HG03439 (cell line): Measurements from ENCODE around the gene AMER3.

Experiments used
- ATAC-seq: cut with Tn5 transposase; IDR thresholded peaks from one replicate; pipeline ENCODE4 v1.9.1; 2021; ENCODE audit warnings: mild to moderate bottlenecking, moderate library complexity; ENCODE audit not compliant: unreplicated experiment

Gene AMER3

DNA sequence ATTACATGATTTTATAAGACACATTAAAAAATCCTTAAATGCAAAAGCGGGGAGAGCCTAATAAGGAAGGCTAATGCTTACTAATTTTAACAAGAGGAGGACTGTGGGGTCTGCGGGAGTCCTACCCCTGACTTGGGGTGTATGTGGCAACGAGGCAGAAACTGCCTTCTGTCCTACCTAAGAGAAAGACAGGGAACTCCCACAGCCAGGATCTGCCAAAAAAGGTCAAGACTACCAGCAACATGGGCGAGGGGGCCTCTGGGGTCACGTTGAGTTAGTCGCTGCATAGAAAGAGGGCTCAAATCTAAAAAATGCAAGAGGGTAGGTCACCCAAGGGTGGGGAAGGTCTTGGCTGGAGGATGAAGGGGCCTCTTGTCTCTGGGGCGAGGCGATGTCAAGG lies 529 bp upstream of the AMER3 start:
- ATAC-seq = no peak

- no peak for ATAC-seq
Observed at GRCh38 chr2:130756053-130756873, 923 bp downstream of the AMER3 start.

DNA sequence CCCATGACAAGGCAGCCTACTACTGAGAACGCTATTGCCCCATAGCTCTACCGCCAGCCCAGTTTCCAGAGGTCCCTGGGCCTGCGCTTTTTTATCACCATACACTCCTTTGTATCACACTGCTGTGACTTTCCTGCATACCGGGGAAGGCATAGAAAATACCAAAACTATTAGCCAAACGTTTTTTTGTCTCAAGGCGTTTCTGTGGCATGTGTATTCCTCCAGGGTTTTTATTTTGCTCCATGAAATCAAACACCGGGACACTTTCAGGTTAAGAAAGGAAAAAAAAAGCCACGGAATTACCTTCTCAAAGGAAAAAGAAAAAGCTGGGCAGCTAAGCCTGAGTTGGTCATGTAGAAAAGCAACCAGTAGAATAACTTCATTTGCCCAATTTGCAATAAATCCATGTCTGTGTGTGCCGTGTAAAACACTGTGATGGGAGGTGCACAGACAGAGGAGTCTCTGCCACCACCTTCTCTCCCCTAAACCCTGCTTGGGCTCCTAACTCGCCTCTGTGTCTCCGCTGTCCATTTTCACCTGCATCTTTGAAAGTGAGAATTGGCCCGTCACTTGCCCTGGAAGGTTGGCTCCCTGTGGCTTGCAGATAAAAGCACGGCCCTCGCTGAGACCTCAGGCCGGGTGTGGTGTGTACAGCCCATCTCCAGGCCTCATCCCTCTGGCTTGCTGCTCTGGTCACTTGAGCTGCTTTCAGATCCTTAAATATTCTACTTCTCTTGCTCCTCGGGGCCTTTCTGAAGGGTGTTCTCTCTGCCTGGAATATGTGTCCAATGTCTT lies 1.7 kb downstream of the AMER3 start:
- ATAC-seq = no peak

DNA sequence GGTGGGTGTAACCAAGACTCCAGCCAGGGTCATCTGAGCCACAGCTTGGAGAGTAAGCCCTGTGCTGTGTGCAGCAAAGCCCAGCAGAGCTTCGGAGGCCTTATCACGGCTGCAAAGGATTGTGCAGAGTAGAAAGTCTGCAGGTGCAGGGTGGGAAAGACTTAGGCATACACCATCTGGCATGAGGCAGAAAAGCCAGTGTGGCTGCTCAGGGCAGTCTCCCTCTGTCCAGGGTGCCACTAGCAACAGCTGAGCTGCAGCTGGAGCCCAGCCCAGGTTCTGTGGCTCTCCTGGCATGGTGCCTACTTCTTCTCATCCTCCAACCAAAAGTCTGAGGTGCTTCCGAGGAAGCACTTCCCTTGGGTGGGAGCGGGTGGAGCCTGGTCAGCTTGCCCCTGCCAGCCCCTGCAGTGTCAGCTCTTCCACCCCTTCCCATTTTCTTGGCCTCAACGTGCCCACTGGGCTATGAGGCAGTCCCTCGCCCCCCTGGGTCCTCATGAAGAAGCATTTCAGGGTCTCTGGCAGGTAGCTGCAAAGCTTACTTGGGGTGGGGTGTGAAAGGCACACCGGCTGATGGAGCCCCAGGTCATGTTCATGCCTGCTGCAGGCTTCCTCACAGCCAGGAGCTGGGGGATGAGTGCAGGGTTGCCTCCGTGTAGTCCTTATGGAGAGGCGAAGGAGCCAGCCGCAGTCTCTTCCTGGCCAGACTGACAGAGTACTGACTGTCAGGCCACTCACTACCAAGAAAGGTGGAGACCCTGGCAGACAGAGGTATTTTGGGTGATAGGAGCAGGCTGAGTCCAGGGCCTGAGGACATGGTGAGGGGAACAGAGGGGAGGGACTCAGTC lies 4.8 kb downstream of the AMER3 start:
- ATAC-seq = no peak

DNA sequence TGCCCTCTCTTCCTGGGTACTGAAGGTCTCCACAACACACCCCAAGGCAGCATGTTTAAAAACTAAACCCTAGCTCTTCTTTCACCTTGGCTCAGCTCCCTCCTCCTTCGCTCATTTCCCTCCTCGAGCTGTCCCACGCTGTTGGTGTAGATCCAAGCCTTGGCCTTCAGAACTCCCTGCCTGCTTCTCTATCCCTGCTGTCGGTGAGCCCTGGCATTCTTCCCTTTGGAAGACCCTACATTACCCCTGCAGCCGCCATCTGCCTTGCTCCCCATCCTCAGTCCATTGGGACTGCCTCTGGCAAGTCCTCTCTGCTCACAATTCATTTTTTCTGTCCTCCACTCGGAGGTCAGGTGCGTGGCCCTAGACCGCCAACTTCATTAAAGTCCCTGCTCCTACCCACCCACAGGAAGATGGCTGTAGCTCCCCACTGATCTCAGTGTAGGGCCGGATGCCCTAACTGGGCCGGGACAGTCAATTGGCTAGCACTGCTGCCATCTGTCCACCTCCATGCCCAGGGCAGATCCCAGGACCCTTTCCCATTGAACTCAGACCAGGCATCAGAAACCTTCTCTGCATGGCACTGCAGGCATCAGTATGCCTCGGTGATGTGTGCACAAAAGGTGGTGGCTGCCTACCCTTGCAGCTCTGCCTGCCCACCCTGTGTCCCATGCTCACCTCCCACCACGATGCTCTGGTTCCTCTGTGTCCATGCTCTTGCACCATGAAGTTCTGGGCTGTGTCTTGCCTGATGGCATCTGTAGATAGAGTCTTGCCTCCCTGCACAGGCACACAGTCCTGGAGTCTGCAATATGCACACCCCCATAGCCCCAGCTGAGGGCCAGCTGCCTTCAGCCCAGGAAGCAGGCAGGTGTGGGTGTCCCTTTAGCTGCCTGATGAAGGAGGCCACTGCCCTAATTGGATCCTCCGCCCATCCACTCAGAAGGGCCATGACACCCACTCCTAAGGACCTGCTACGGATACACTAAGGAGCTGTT lies 5.7 kb downstream of the AMER3 start:
- ATAC-seq = no peak

DNA sequence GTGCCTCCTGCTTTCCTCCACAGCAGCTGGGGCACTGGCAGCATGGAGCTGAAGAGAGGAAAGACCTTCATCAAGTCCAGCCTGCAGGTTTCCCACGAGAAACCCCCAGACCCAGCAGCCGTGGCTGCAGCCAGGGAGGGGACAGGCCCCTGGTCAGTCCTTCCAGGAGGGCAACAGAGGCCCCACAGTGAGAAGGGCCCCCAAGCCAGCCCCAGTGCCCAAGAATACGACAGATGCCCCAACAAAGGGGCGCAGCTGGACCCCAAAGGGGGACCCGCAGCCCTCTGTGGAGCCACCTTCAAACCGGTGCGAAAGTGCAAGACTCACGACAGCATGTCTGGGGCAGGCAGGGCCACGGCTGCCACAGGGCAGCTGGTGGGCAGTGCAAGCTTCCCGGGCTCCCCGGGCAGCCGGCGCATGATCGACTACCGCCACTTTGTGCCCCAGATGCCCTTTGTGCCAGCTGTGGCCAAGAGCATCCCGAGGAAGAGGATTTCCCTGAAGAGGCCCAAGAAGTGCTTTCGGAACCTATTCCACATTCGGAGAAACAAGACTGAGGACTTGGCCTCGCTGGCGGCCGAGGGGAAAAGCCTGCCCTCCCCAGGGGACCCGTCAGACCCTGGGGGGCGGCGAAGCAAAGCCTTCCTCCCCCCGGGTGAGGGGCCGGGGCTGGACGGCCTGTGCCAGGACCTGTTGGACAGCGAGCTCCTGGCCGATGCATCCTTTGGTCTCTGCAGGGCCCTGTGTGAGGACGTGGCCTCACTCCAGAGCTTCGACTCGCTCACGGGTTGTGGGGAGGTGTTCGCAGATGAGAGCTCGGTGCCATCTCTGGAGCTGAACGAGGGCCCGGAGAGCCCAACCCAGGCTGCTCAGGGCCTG lies 6.9 kb downstream of the AMER3 start:
- no peak for ATAC-seq

- no peak for ATAC-seq
Observed at GRCh38 chr2:130762910-130763385, 7.6 kb downstream of the AMER3 start.

DNA sequence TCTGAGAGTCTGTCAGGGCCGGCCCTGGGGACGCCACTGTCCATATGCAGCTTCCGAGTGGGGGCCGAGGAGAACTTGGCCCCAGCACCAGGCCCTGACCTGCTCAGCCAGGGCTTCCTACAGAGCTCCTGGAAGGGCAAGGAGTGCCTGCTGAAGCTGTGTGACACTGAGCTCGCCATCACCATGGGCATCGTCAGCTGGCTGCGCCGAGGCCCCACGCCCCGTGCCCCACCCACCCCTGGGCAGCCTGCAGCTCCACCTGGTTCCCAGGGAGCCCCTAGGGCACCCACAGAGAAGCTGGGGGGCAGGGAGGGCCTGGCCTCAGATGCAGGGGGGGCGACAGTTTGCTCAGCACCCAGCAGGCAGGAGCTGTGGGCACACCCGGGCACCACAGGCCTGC lies 8.1 kb downstream of the AMER3 start:
- no peak for ATAC-seq

- no peak for ATAC-seq
Observed at GRCh38 chr2:130764035-130764820, 8.9 kb downstream of the AMER3 start.

DNA sequence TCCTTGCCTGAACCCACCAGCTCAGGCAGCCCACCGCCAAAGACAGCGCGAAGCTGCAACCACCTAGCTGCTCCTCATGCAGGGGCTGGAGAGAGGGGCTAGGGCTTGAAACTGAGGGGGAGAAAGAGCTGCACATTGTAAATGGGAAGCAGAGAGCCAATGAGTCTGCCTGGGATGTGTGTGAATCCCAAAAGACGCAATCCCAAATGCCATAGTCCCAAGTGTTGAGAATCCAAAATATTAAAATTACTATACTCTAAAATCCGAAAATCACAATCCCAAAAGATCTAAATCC lies 9.4 kb downstream of the AMER3 start:
- no peak for ATAC-seq

- no peak for ATAC-seq
Observed at GRCh38 chr2:130765464-130765863, 10.1 kb downstream of the AMER3 start.

- no peak for ATAC-seq
Observed at GRCh38 chr2:130766037-130766436, 10.7 kb downstream of the AMER3 start.

GRCh38 chr2:130766711-130767407 lies 11.5 kb downstream of the AMER3 start:
- no peak for ATAC-seq

DNA sequence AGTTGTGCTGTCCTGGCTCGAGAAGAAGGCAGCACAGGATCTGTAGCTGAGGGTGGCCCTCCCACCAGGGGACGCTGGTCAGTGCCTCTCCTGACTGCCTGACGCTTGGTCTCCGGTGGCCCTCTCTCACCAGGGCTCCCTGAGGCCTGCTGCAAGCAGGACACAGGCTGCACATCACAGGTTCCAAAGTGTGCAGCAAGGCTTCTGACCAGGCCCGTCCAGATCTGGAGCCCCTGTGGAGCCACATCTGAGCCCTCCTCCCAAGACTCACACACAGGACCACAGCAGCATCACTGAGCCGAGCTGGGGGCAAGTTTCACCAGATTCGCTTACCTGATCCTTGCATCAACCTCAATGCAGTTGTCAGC lies 12.1 kb downstream of the AMER3 start:
- ATAC-seq = no peak

- ATAC-seq = no peak
Observed at GRCh38 chr2:130768191-130768855, 13.0 kb downstream of the AMER3 start.

- no peak for ATAC-seq
Observed at GRCh38 chr2:130769343-130769907, 14.1 kb downstream of the AMER3 start.

- no peak for ATAC-seq
Observed at GRCh38 chr2:130776550-130776949, 21.2 kb downstream of the AMER3 start.
